Suprapubic skin (tissue), 3 donors: ENCODE data around the gene TRIM37.

Experiments
- CTCF ChIP-seq, 2 donors: fragments of 200-600 bp in 1 of 2; fragments of 450-650 bp in 1 of 2; sonication (generic) in 1 of 2; IDR thresholded peaks; one replicate each; pipeline ENCODE4 v1.5.1; 2016 to 2019; ENCODE audit warnings: antibody characterized with exemption in 2 of 2, mild to moderate bottlenecking in 1 of 2, moderate library complexity in 1 of 2
- POLR2AphosphoS5 ChIP-seq, 3 donors: sonication (generic); formaldehyde crosslinking; IDR thresholded peaks; one replicate each; pipeline ENCODE4 v1.6.1; 2017; ENCODE audit warnings: antibody characterized with exemption in 3 of 3

- TF ChIP-seq CTCF (IDR thresholded peaks at IDR 0.05) (no peak), POLR2AphosphoS5 (IDR thresholded peaks at IDR 0.05) (no peak)
Measured at GRCh38 chr17:59094861-59095530, 11.7 kb downstream of the TRIM37 start.
